GM19238 (cell line): ENCODE measurements around the gene USP17L22.
"Not testable (repeated sequence)": the region's sequence is repeated elsewhere in the genome, so short reads cannot be mapped to it uniquely, and the experiment has no call there.

Experiments used
- DNase-seq: peaks from one replicate; pipeline ENCODE4 v3.0.0; 2011; ENCODE audit warnings: low spot score; ENCODE audit not compliant: insufficient read length

The USP17L22 gene

GRCh38 chr4:9267319-9267718, at the start of gene USP17L22:
Gene USP17L22 (plus strand): TSS chr4:9267619. CDS start chr4:9267619, 0 bp downstream.
- not testable (repeated sequence) for DNase-seq

DNA sequence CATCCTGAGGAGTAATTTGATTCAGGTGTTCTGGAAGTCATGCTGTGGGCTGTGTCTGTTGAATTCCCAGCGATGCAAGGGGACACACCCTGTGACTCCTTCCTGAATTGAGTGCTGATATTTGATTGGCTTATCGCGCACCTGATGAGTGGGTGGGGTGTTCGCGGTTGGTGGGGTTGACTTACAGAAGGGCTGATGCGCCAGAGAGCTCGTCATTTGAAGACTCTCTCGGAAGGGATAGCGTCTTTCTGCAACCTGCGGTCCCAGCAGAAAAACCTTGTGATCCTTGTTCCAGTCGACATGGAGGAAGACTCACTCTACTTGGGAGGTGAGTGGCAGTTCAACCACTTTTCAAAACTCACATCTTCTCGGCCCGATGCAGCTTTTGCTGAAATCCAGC, 47.6 kb upstream of the USP17L22 start, which contains the start of gene USP17L12:
USP17L12 (plus strand) TSS at position 301 of the 400 bp plus-strand sequence; CDS start at position 301, 0 bp downstream.
- not testable (repeated sequence) for DNase-seq

GRCh38 chr4:9224596-9224995, 42.8 kb upstream of the USP17L22 start, which contains the start of gene USP17L13:
Gene USP17L13 (plus strand): TSS chr4:9224896. CDS start chr4:9224896, 0 bp downstream.
- DNase-seq = not testable (repeated sequence)

GRCh38 chr4:9230249-9230648, 37.2 kb upstream of the USP17L22 start:
- not testable (repeated sequence) for DNase-seq

DNA sequence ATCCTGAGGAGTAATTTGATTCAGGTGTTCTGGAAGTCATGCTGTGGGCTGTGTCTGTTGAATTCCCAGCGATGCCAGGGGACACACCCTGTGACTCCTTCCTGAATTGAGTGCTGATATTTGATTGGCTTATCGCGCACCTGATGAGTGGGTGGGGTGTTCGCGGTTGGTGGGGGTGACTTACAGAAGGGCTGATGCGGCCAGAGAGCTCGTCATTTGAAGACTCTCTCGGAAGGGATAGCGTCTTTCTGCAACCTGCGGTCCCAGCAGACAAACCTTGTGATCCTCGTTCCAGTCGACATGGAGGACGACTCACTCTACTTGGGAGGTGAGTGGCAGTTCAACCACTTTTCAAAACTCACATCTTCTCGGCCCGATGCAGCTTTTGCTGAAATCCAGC, 33.3 kb upstream of the USP17L22 start, which contains the start of gene USP17L15:
USP17L15 (plus strand) TSS at position 301 of the 400 bp plus-strand sequence; CDS start at position 301, 0 bp downstream.
- not testable (repeated sequence) for DNase-seq

GRCh38 chr4:9238461-9238860, 29.0 kb upstream of the USP17L22 start:
- DNase-seq = not testable (repeated sequence)

- not testable (repeated sequence) for DNase-seq
Measured at GRCh38 chr4:9243579-9243978, 23.8 kb upstream of the USP17L22 start, which contains the start of gene USP17L17. Gene USP17L17 (plus strand): TSS chr4:9243879. CDS start chr4:9243879, 0 bp downstream.

- not testable (repeated sequence) for DNase-seq
Measured at GRCh38 chr4:9247953-9248680, 19.3 kb upstream of the USP17L22 start, which contains the start of gene USP17L18. Gene USP17L18 (plus strand): TSS chr4:9248630. CDS start chr4:9248630, 0 bp downstream.

GRCh38 chr4:9253078-9253477, 14.3 kb upstream of the USP17L22 start, which contains the start of gene USP17L19:
Gene USP17L19 (plus strand): TSS chr4:9253378. CDS start chr4:9253378, 0 bp downstream.
- DNase-seq = not testable (repeated sequence)

- not testable (repeated sequence) for DNase-seq
Measured at GRCh38 chr4:9257824-9258223, 9.6 kb upstream of the USP17L22 start, which contains the start of gene USP17L20. Gene USP17L20 (plus strand): TSS chr4:9258124. CDS start chr4:9258124, 0 bp downstream.

DNA sequence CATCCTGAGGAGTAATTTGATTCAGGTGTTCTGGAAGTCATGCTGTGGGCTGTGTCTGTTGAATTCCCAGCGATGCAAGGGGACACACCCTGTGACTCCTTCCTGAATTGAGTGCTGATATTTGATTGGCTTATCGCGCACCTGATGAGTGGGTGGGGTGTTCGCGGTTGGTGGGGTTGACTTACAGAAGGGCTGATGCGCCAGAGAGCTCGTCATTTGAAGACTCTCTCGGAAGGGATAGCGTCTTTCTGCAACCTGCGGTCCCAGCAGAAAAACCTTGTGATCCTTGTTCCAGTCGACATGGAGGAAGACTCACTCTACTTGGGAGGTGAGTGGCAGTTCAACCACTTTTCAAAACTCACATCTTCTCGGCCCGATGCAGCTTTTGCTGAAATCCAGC, 4.8 kb upstream of the USP17L22 start, which contains the start of gene USP17L21:
USP17L21 (plus strand) TSS at position 301 of the 400 bp plus-strand sequence; CDS start at position 301, 0 bp downstream.
- not testable (repeated sequence) for DNase-seq

DNA sequence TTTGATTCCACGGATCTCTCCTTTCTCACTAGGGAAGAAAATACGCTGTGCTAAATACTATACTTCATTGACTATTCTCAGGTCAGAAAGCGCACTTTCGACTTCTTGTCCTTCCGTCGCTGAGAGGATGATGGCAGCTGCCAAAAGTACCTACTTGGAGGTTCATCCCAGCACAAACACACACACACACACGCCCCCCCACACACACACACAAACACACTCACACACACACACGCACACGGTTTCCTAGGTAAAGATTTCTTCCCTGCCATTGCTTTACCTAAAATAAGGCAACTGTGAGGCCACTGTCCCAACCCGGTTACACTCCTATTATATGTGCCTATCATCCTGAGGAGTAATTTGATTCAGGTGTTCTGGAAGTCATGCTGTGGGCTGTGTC, 4.3 kb downstream of the USP17L22 start:
- not testable (repeated sequence) for DNase-seq
